SK-N-SH (cell line): ENCODE data around the gene EXOC4. TPM values are rescaled to one million over a fixed set of nuclear protein-coding genes. Genes with fewer than 3 reads are reported as not detected.

Source experiments
- CTCF ChIA-PET: fragments of 300-600, 350-600 bp; formaldehyde crosslinking; extraction: SDS; loops from one replicate; lab custom pipeline; 2021; lab: Yijun Ruan, JAX
- POLR2A ChIA-PET: fragments of 350-600 bp; sonication (Branson Sonifier 250); formaldehyde crosslinking; extraction: SDS; loops from one replicate; lab custom pipeline; 2020; ENCODE audit warnings: antibody characterized with exemption, inconsistent platforms; lab: Yijun Ruan, JAX
- DNase-seq: peaks from one replicate; pipeline ENCODE4 v3.0.0; 2012
- H2AFZ ChIP-seq: fragments of 200-600 bp; sonication (generic); 2 replicates; pipeline ENCODE4 v1.8.1; 2016; ENCODE audit warnings: antibody characterized with exemption, mild to moderate bottlenecking, low read depth
- H3F3A ChIP-seq: fragments of 200-600 bp; sonication (generic); replicated peaks from 2 replicates; pipeline ENCODE3; 2016; ENCODE audit warnings: antibody characterized with exemption, mild to moderate bottlenecking; ENCODE audit not compliant: insufficient read depth
- H3K27ac ChIP-seq, 2 experiments: fragments of 200-500 bp in 1 of 2; fragments of 200-600 bp in 1 of 2; sonication (Bioruptor generic) in 1 of 2; sonication (generic), shearing (Covaris generic) in 1 of 2; 2 replicates each; pipeline versions ENCODE4 v1.5.1 to v1.6.1; 2014 to 2016; ENCODE audit warnings: low read depth in 2 of 2, inconsistent platforms in 1 of 2, low read length in 1 of 2, mild to moderate bottlenecking in 1 of 2, mixed read lengths in 1 of 2
- H3K27me3 ChIP-seq: fragments of 200-600 bp; sonication (generic), shearing (Covaris generic); 2 replicates; pipeline ENCODE4 v1.6.1; 2016; ENCODE audit warnings: mixed run types; ENCODE audit not compliant: insufficient read depth
- H3K36me3 ChIP-seq, 2 experiments: fragments of 200-500 bp in 1 of 2; fragments of 200-600 bp in 1 of 2; sonication (Bioruptor generic) in 1 of 2; sonication (generic) in 1 of 2; replicated peaks in 1 of 2; 2 replicates each; pipeline versions ENCODE3 to v1.5.1; 2014 to 2016; ENCODE audit warnings: low read length in 1 of 2, mild to moderate bottlenecking in 1 of 2; ENCODE audit not compliant: insufficient read depth in 2 of 2, control insufficient read depth in 1 of 2
- H3K4me1 ChIP-seq, 2 experiments: fragments of 200-500 bp in 1 of 2; fragments of 200-600 bp in 1 of 2; sonication (Bioruptor generic) in 1 of 2; sonication (generic), shearing (Covaris generic) in 1 of 2; 2 replicates each; pipeline versions ENCODE4 v1.5.1 to v1.6.1; 2014 to 2016; ENCODE audit warnings: low read depth in 1 of 2, low read length in 1 of 2, mixed run types in 1 of 2; ENCODE audit not compliant: insufficient read depth in 2 of 2, control insufficient read depth in 1 of 2
- H3K4me2 ChIP-seq: fragments of 200-600 bp; sonication (generic), shearing (Covaris generic); 2 replicates; pipeline ENCODE4 v1.6.1; 2017; ENCODE audit warnings: mixed run types
- H3K4me3 ChIP-seq, 2 experiments: fragments of 200-500 bp in 1 of 2; fragments of 200-600 bp in 1 of 2; sonication (Bioruptor generic) in 1 of 2; sonication (generic), shearing (Covaris generic) in 1 of 2; 2 replicates each; pipeline versions ENCODE4 v1.5.1 to v1.8.1; 2014 to 2016; ENCODE audit warnings: low read depth in 2 of 2, inconsistent platforms in 1 of 2, low read length in 1 of 2, mild to moderate bottlenecking in 1 of 2, mixed read lengths in 1 of 2, moderate library complexity in 1 of 2
- H3K79me2 ChIP-seq: fragments of 200-600 bp; sonication (generic); 2 replicates; pipeline ENCODE4 v1.8.1; 2017; ENCODE audit warnings: mild to moderate bottlenecking; ENCODE audit not compliant: insufficient read depth
- H3K9ac ChIP-seq: fragments of 200-600 bp; sonication (generic); 2 replicates; pipeline ENCODE4 v1.6.1; 2017; ENCODE audit warnings: mixed run types
- H3K9me2 ChIP-seq: fragments of 200-600 bp; sonication (generic); 2 replicates; pipeline ENCODE4 v1.6.1; 2017; ENCODE audit warnings: mixed run types
- H3K9me3 ChIP-seq: fragments of 200-600 bp; sonication (generic); 2 replicates; pipeline ENCODE4 v1.6.1; 2017; ENCODE audit warnings: mixed run types, mild to moderate bottlenecking, moderate library complexity
- H4K20me1 ChIP-seq: fragments of 200-600 bp; sonication (generic); 2 replicates; pipeline ENCODE4 v1.6.1; 2017; ENCODE audit warnings: mild to moderate bottlenecking, mixed run types; ENCODE audit not compliant: insufficient read depth
- CHD2 ChIP-seq: fragments of 150-350 bp; IDR thresholded peaks from 2 replicates; pipeline ENCODE4 v1.6.1; 2018; ENCODE audit warnings: low read length; ENCODE audit not compliant: partially characterized antibody
- CTCF ChIP-seq: fragments of 200-600 bp; sonication (generic); IDR thresholded peaks from 2 replicates; pipeline ENCODE4 v1.6.1; 2017; ENCODE audit warnings: antibody characterized with exemption, mild to moderate bottlenecking, moderate library complexity
- ELF1 ChIP-seq: IDR thresholded peaks from 2 replicates; pipeline ENCODE4 v1.4.0; 2012
- EP300 ChIP-seq, 2 experiments: IDR thresholded peaks; 2 replicates each; pipeline versions ENCODE4 v1.4.0 to v1.6.1; 2012; ENCODE audit warnings: borderline replicate concordance in 1 of 2, low read depth in 1 of 2, low read length in 1 of 2
- FOSL2 ChIP-seq: IDR thresholded peaks from 2 replicates; pipeline ENCODE4 v1.4.0; 2012; ENCODE audit warnings: low read depth, mild to moderate bottlenecking, moderate library complexity, borderline replicate concordance
- GABPA ChIP-seq: IDR thresholded peaks from 2 replicates; pipeline ENCODE4 v1.4.0; 2012; ENCODE audit warnings: low read depth, mild to moderate bottlenecking
- JUND ChIP-seq: IDR thresholded peaks from 2 replicates; pipeline ENCODE4 v1.4.0; 2012
- MEF2A ChIP-seq: IDR thresholded peaks from 2 replicates; pipeline ENCODE4 v1.4.0; 2012; ENCODE audit warnings: low read depth, borderline replicate concordance
- MXI1 ChIP-seq: IDR thresholded peaks from 2 replicates; pipeline ENCODE4 v1.6.1; 2012; ENCODE audit warnings: mild to moderate bottlenecking, low read depth, low read length, improper control_type of control experiment
- PBX3 ChIP-seq: IDR thresholded peaks from 2 replicates; pipeline ENCODE4; 2012
- RAD21 ChIP-seq: IDR thresholded peaks from 2 replicates; pipeline ENCODE4 v1.6.1; 2012; ENCODE audit warnings: mild to moderate bottlenecking, low read length
- REST ChIP-seq: IDR thresholded peaks from 2 replicates; pipeline ENCODE4 v1.6.1; 2012; ENCODE audit warnings: mild to moderate bottlenecking, low read depth, low read length, moderate library complexity
- RFX5 ChIP-seq: IDR thresholded peaks from 2 replicates; pipeline ENCODE4 v1.6.1; 2012; ENCODE audit warnings: mild to moderate bottlenecking, improper control_type of control experiment, low read length
- SMC3 ChIP-seq: IDR thresholded peaks from 2 replicates; pipeline ENCODE4 v1.6.1; 2012; ENCODE audit warnings: low read depth, low read length, improper control_type of control experiment
- TAF1 ChIP-seq: IDR thresholded peaks from 2 replicates; pipeline ENCODE4 v1.6.1; 2012; ENCODE audit warnings: low read depth, mild to moderate bottlenecking, low read length, moderate library complexity, borderline replicate concordance
- TCF12 ChIP-seq: IDR thresholded peaks from 2 replicates; pipeline ENCODE4 v1.4.0; 2012
- TEAD4 ChIP-seq: IDR thresholded peaks from 2 replicates; pipeline ENCODE4 v1.4.0; 2012; ENCODE audit warnings: mild to moderate bottlenecking, borderline replicate concordance; ENCODE audit not compliant: insufficient read depth
- USF1 ChIP-seq: IDR thresholded peaks from 2 replicates; pipeline ENCODE4 v1.4.0; 2012; ENCODE audit warnings: low read depth, borderline replicate concordance
- USF2 ChIP-seq: fragments of 150-350 bp; IDR thresholded peaks from 2 replicates; pipeline ENCODE4 v1.6.1; 2017; ENCODE audit warnings: antibody characterized with exemption, low read length, low read depth, borderline replicate concordance
- YY1 ChIP-seq: IDR thresholded peaks from 2 replicates; pipeline ENCODE4 v1.4.0; 2012; ENCODE audit warnings: low read depth, mild to moderate bottlenecking
- WGBS: methylation state at CpG from one replicate; pipeline ENCODE4 v1.1.6; 2017; ENCODE audit warnings: low lambda C conversion rate; 5-methylcytosine and 5-hydroxymethylcytosine counted together
- polyA plus RNA-seq, 3 experiments: library from polyadenylated mRNA; depleted of rRNA; stranded (reverse); fragments of >200 nt; gene quantifications; 2 replicates each; pipeline ENCODE4 v1.2.3, GENCODE V29; 2012

EXOC4 gene
- polyA plus RNA-seq, 1 of the 3 experiments (the other 2 are of a cell fraction), result 37.3 TPM

- H3K4me2 ChIP-seq, result no peak overlapping the region
- peak overlapping the region in 1 of 2 experiments; percentile 11; a peak in 1 of 4 replicates for H3K27ac ChIP-seq
- no peak for DNase-seq
- POLR2A ChIA-PET, result no interaction called here
- TF ChIP-seq USF1, result no peak
- TF ChIP-seq TCF12, result no peak
- no peak for TF ChIP-seq REST
- no peak for TF ChIP-seq GABPA
- TF ChIP-seq SMC3, result no peak
- TF ChIP-seq RFX5, result no peak
- TF ChIP-seq YY1, result no peak
- no peak for TF ChIP-seq TAF1
- no peak for TF ChIP-seq TEAD4
- no peak for TF ChIP-seq MEF2A
- no peak for TF ChIP-seq JUND
- TF ChIP-seq CTCF, result no peak
- TF ChIP-seq RAD21, result no peak
- no peak for TF ChIP-seq EP300 (IDR thresholded peaks at IDR 0.05; ENCODE audit: borderline replicate concordance in 1 of 2, low read depth in 1 of 2, low read length in 1 of 2)
- TF ChIP-seq CHD2, result no peak
- TF ChIP-seq ELF1, result no peak
- no peak for TF ChIP-seq PBX3
- no peak for TF ChIP-seq FOSL2
- TF ChIP-seq MXI1, result no peak
- no peak for TF ChIP-seq USF2
- TF ChIP-seq, all 33 proteins: peak for 0
- Histone ChIP-seq H3K9me3 (no peaks in the 10 kb centered on the region), H2AFZ (no peak overlapping the region), H3F3A (peaks cover 3% of the 10 kb centered on the region), H3K4me1 (peaks cover 0 to 22% of the 10 kb centered on the region in 2 experiments; a peak in 2 of 4 replicates), H3K79me2 (no peaks in the 10 kb centered on the region), H3K27me3 (no peaks in the 10 kb centered on the region), H3K4me3 (no peak overlapping the region), H3K9ac (no peak overlapping the region), H4K20me1 (no peaks in the 10 kb centered on the region), H3K36me3 (no peaks in the 10 kb centered on the region), H3K9me2 (no peaks in the 10 kb centered on the region)
- WGBS, result 92% methylated on average over 4 of the region's 4 CpGs
- CTCF ChIA-PET, result no interaction called here
Measured at GRCh38 chr7:133962646-133963045, 709.8 kb downstream of the EXOC4 start.
